Ishikawa (cell line): Measurements from ENCODE around the gene LIG3.

ENCODE experiments used
- RAD21 ChIP-seq: IDR thresholded peaks from 2 replicates; pipeline ENCODE4 v1.6.1; 2012; ENCODE audit warnings: low read depth
- TCF12 ChIP-seq: IDR thresholded peaks from 2 replicates; pipeline ENCODE4 v1.6.1; 2012; ENCODE audit warnings: low read depth

- no peak for TF ChIP-seq TCF12
- no peak for TF ChIP-seq RAD21
These were observed 5.2 kb upstream of the LIG3 start for GRCh38 chr17:34974794-34975785.
